Osteocyte (in vitro differentiated cells): ENCODE results near the gene ZMYND8. TPM values are rescaled to one million over a fixed set of nuclear protein-coding genes. Genes with fewer than 3 reads are reported as not detected.

Experiments
- DNase-seq: peaks from one replicate; pipeline ENCODE4 v3.0.0; 2021; ENCODE audit warnings: mixed read lengths; ENCODE audit not compliant: unreplicated experiment; ENCODE audit errors: extremely low spot score
- H3K27ac Mint-ChIP-seq: one replicate; pipeline ENCODE4 v1.8.0; 2021; ENCODE audit warnings: mild to moderate bottlenecking, mixed read lengths; ENCODE audit not compliant: unreplicated experiment
- H3K27me3 Mint-ChIP-seq: one replicate; pipeline ENCODE4 v1.8.0; 2021; ENCODE audit warnings: mixed read lengths; ENCODE audit not compliant: unreplicated experiment
- H3K36me3 Mint-ChIP-seq: one replicate; pipeline ENCODE4 v1.8.0; 2021; ENCODE audit warnings: mixed read lengths; ENCODE audit not compliant: unreplicated experiment
- H3K4me1 Mint-ChIP-seq: one replicate; pipeline ENCODE4 v1.8.0; 2021; ENCODE audit warnings: mixed read lengths; ENCODE audit not compliant: unreplicated experiment
- H3K4me3 Mint-ChIP-seq: one replicate; pipeline ENCODE4 v1.8.0; 2021; ENCODE audit warnings: mild to moderate bottlenecking, moderate library complexity, mixed read lengths; ENCODE audit not compliant: unreplicated experiment
- H3K9me3 Mint-ChIP-seq: one replicate; pipeline ENCODE4 v1.8.0; 2021; ENCODE audit warnings: mixed read lengths; ENCODE audit not compliant: unreplicated experiment
- CTCF ChIP-seq: fragments of 200-600 bp; sonication (generic); IDR thresholded peaks from 2 replicates; pipeline ENCODE4 v1.5.0; 2021; ENCODE audit warnings: antibody characterized with exemption, mild to moderate bottlenecking, moderate library complexity
- microRNA-seq: library from miRNA; unstranded; fragments of <30 nt; microRNA quantifications from one replicate; pipeline ENCODE4 v1.1.0, GENCODE V29; 2020; ENCODE audit not compliant: unreplicated experiment
- total RNA-seq: library from RNA; stranded (reverse); gene quantifications from 2 replicates; pipeline ENCODE4 v1.2.1, GENCODE V29; 2021

ZMYND8 gene
- total RNA-seq, 1 donor from 2014 or later, result 96.5 TPM

- DNase-seq, result no peak
- Mint-ChIP-seq H3K9me3 (peaks cover 3% of the 10 kb centered on the region), H3K36me3 (no peaks in the 10 kb centered on the region), H3K4me1 (no peaks in the 10 kb centered on the region), H3K4me3 (no peak overlapping the region), H3K27ac (no peak overlapping the region), H3K27me3 (peaks cover 22% of the 10 kb centered on the region)
- TF ChIP-seq CTCF, result no peak
Measured at GRCh38 chr20:47165376-47165865, 191.1 kb downstream of the ZMYND8 start.

- Mint-ChIP-seq H3K27ac (no peak overlapping the region), H3K36me3 (no peaks in the 10 kb centered on the region), H3K4me1 (no peaks in the 10 kb centered on the region), H3K27me3 (peaks cover 31% of the 10 kb centered on the region), H3K4me3 (no peak overlapping the region), H3K9me3 (peaks cover 3% of the 10 kb centered on the region)
- no peak for DNase-seq
- no peak for TF ChIP-seq CTCF
Measured at GRCh38 chr20:47164140-47164539, 192.4 kb downstream of the ZMYND8 start.

- Mint-ChIP-seq H3K36me3 (peaks cover 2% of the 10 kb centered on the region), H3K4me1 (no peaks in the 10 kb centered on the region), H3K27ac (no peak overlapping the region), H3K4me3 (no peak overlapping the region), H3K27me3 (peaks cover 37% of the 10 kb centered on the region), H3K9me3 (peaks cover 3% of the 10 kb centered on the region)
- no peak for TF ChIP-seq CTCF
- DNase-seq, result no peak
Measured at GRCh38 chr20:47161411-47161810, 195.1 kb downstream of the ZMYND8 start.

GRCh38 chr20:47160992-47161391, 195.5 kb downstream of the ZMYND8 start:
- DNase-seq, result no peak
- H3K9me3 Mint-ChIP-seq, result peaks cover 3% of the 10 kb centered on the region
- H3K27ac Mint-ChIP-seq, result no peak overlapping the region
- H3K27me3 Mint-ChIP-seq, result peaks cover 40% of the 10 kb centered on the region
- no peaks in the 10 kb centered on the region for H3K4me1 Mint-ChIP-seq
- H3K4me3 Mint-ChIP-seq, result no peak overlapping the region
- peaks cover 2% of the 10 kb centered on the region for H3K36me3 Mint-ChIP-seq
- TF ChIP-seq CTCF, result no peak

- Mint-ChIP-seq H3K4me1 (no peaks in the 10 kb centered on the region), H3K9me3 (peaks cover 3% of the 10 kb centered on the region)
Measured at GRCh38 chr20:47160240-47160639, 196.3 kb downstream of the ZMYND8 start.

More at GRCh38 chr20:47160240-47160639, 196.3 kb downstream of the ZMYND8 start:
- Mint-ChIP-seq H3K4me3 (no peak overlapping the region), H3K27me3 (peaks cover 44% of the 10 kb centered on the region), H3K36me3 (peaks cover 2% of the 10 kb centered on the region), H3K27ac (no peak overlapping the region)
- TF ChIP-seq CTCF, result no peak
- DNase-seq, result no peak

Small RNAs within 50 kb of the gene (microRNA-seq; reads per million reads assigned to microRNA genes)
- not detected for gene MIR3616

Other genes starting within 250 kb of the ZMYND8 start
- 75.9 and 77.5 TPM in 2 replicates for gene NCOA3, start 145.2 kb upstream of the ZMYND8 start, total RNA-seq